AG04449 (cell line): ENCODE results near the gene SLC13A4.
A peak's percentile ranks its signal among the peaks of the same experiment; 100 is the strongest.

ENCODE experiments used
- CTCF ChIA-PET: fragments of 350-600 bp; formaldehyde crosslinking; extraction: SDS; loops from one replicate; lab custom pipeline; 2021; ENCODE audit warnings: antibody characterized with exemption; lab: Yijun Ruan, JAX
- POLR2A ChIA-PET: fragments of 400-600, 350-600 bp; formaldehyde crosslinking; extraction: SDS; loops from one replicate; lab custom pipeline; 2020; ENCODE audit warnings: antibody characterized with exemption, inconsistent platforms; lab: Yijun Ruan, JAX
- DNase-seq: peaks from one replicate; pipeline ENCODE4 v3.0.0-alpha.2; 2010; ENCODE audit warnings: low read depth, low spot score
- H3K4me3 ChIP-seq: 2 replicates; pipeline ENCODE4 v1.5.1; 2011; ENCODE audit warnings: low read depth, mild to moderate bottlenecking, control low read depth, low read length
- TF ChIP-seq, protein P1 (sequence below): IDR thresholded peaks from one replicate; pipeline ENCODE4 v1.5.1; 2011; ENCODE audit warnings: mild to moderate bottlenecking, moderate library complexity, low read length, control low read depth, inconsistent platforms; ENCODE audit not compliant: insufficient read depth; ENCODE audit errors: missing control alignments

SLC13A4 gene

DNA sequence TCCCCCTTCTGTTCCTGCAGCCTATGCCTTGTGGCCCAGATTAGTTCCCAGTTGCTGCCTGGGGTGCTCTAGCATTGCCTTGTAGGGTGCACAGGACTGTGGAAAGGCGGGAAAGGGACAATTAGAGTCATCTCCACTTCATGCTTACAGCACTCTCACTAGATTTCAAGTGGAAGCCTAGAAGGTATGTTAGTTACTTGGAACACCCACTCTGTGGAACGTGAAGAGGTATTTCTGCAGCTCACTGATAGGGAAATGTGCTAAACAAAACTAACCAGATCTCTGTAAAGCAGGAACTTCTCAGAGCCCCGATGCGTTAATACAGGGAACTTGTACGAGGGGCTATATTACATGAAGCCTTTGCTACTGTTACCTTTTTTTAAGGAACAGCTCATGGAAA is 46.2 kb downstream of the SLC13A4 start:
- CTCF ChIA-PET: interaction anchor here (1.3 to 8.6 kb wide), 4 partner anchors 9 to 119 kb away, joined by 4 to 87 read pairs (median 10); partner anchors contain the start of gene STMP1
- no peak overlapping the region for H3K4me3 ChIP-seq
- DNase-seq: no peak
- POLR2A ChIA-PET: interaction anchor here (1.2 kb wide), 1 partner anchor 11 kb away, joined by 5 read pairs; no protein-coding TSS in a partner anchor
- TF ChIP-seq, protein P1, sequence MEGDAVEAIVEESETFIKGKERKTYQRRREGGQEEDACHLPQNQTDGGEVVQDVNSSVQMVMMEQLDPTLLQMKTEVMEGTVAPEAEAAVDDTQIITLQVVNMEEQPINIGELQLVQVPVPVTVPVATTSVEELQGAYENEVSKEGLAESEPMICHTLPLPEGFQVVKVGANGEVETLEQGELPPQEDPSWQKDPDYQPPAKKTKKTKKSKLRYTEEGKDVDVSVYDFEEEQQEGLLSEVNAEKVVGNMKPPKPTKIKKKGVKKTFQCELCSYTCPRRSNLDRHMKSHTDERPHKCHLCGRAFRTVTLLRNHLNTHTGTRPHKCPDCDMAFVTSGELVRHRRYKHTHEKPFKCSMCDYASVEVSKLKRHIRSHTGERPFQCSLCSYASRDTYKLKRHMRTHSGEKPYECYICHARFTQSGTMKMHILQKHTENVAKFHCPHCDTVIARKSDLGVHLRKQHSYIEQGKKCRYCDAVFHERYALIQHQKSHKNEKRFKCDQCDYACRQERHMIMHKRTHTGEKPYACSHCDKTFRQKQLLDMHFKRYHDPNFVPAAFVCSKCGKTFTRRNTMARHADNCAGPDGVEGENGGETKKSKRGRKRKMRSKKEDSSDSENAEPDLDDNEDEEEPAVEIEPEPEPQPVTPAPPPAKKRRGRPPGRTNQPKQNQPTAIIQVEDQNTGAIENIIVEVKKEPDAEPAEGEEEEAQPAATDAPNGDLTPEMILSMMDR: no peak

DNA sequence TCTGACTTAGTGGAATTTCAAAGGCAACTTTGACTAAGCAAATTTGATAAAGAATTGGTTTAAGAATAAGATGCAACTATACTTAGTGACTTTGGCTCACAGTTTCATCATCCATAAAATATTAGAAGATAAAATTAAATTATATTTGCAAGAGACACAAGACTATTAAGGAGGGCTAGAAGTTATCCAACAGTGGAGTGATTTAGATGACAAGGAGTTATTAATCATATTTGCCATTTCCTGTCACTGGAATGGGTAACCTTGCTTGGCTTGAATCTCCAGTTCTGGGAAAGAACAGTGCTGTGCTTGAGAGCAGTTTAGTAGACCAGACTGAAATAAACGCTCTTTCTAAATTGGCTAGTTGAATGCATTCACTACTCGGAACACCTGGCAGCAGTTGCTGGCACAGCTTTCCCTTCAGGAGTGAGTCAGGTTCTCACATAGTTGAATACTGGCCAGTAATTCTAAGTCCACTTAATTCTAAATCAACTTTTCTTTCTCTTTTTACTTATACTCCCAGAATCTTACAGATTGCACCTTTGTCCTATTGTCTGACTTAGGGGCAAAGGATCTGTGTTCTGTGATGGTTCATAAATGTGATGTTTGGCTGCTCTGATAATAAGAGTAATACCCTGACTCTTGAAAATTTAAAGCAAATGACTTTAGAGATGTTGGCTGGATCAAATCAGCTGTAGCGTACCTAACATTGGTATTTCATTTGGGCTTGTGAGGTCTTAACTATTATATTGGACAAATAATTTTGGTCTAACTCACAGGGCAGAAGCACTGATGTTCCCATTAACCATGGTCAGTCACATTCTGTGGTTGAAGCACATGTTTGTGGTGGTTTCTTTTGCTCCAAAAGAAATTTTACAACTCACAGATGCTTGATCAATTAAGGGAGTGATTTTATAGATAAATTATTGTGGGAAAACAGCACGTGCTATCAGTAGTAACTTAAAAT is 49.1 kb downstream of the SLC13A4 start:
- POLR2A ChIA-PET: no interaction called here
- CTCF ChIA-PET: interaction anchor here (1.1 kb wide), 1 partner anchor 9 kb away, joined by 3 read pairs; no protein-coding TSS in a partner anchor

DNA sequence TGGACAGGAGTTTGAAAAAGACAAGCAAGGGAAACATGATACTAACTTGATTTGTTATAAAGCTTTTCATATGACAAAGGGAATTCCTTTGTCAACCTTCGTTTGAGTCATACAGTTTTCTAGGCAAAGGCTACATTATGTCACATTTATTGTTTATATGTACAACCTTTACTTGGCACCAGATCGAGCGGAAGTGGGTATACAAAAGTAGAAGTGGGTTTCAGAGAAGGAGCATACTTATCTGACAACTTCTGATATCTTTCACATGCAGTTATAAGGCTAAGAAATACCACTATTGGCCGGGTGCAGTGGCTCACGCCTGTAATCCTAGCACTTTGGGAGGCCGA is 54.7 kb downstream of the SLC13A4 start:
- ChIA-PET CTCF (interaction anchor here (0.7 to 12.6 kb wide), 29 partner anchors 11 to 1953 kb away, joined by 3 to 199 read pairs (median 4); partner anchors contain the start of gene STMP1), POLR2A (interaction anchor here (1.6 kb wide), 1 partner anchor 10 kb away, joined by 4 read pairs; the partner anchor contains the start of gene STMP1)
- H3K4me3 ChIP-seq: no peak overlapping the region
- no peak for DNase-seq
- TF ChIP-seq, protein P1: no peak

More for the DNA sequence above, 49.1 kb downstream of the SLC13A4 start:
- no peak overlapping the region for H3K4me3 ChIP-seq
- TF ChIP-seq, protein P1: no peak
- no peak for DNase-seq

DNA sequence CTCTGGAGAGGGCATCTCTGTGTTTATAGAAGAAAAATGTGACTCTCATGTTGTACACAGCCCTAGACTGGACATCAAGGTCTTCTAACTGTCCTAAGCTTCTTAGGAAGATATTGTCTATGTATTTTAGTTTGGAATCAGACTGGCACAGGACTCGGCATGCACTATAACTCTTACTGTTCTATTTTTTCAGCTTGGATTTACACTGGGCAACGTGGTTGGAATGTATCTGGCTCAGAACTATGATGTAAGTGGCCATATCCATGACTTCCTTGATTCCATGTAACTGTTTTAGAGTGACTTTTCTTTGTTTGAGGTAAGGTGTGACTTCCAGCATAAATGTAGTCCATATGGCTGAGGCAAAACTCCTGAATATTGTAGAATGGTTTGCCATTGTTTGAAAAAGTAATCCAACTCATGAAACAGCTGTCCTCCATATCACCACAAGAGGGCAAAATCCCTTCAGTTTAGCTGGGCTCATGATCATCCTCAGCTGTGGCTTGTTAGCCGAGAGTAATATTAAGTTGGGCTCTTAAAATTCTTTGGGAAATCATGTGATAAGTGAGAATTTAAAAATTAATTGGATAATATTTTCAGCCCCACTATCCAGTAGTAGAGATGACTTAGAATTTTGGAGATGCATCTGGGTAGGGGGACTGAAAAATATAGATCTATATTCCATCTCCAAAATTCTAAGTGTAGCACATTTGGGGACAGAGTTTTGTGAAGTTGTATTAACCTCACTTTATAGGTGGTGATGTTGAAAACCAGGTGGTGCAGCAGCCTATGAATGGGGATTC is 55.2 kb downstream of the SLC13A4 start:
- H3K4me3 ChIP-seq: no peak overlapping the region
- peak; percentile 31 for DNase-seq
- CTCF ChIA-PET: interaction anchor here (0.9 to 12.6 kb wide), 38 partner anchors 10 to 1954 kb away, joined by 3 to 199 read pairs (median 4); partner anchors contain the start of gene STMP1
- TF ChIP-seq, protein P1: peak; percentile 74
- POLR2A ChIA-PET: interaction anchor here (0.8 to 1.6 kb wide), 2 partner anchors 10 to 41 kb away, joined by 3 to 4 read pairs; partner anchors contain the start of gene STMP1

DNA sequence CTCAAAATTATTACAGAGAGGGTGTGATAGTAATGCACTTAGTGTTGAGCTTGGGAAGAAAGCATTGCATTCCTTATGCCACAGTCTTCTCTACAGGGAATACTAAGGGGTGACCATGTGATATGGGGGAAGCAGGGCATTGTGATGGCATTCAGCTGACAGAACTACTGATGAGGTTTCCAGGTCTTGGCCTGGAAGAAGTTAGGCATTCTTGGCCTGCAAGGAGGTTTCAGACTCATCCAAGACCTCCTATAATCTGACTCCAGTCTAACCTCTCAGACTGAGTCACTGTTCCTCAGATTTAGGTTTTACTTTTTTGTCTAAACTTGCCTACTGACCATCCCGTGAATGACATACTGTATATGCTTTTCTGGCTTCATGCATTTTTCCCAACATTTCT is 57.8 kb downstream of the SLC13A4 start:
- H3K4me3 ChIP-seq: no peak overlapping the region
- TF ChIP-seq, protein P1: no peak
- DNase-seq: no peak
- CTCF ChIA-PET: interaction anchor here (1.0 to 12.6 kb wide), 14 partner anchors 8 to 396 kb away, joined by 3 to 199 read pairs (median 8); partner anchors contain the start of gene STMP1
- POLR2A ChIA-PET: interaction anchor here (1.0 kb wide), 1 partner anchor 12 kb away, joined by 5 read pairs; no protein-coding TSS in a partner anchor
